Omental fat pad (tissue), 4 donors: ENCODE results near the gene LSP1. TPM values are rescaled to one million over a fixed set of nuclear protein-coding genes. Genes with fewer than 3 reads are reported as not detected.

Experiments used
- ATAC-seq: fragments of 150-250 bp; one replicate; pipeline ENCODE4 v1.9.1; 2016; ENCODE audit warnings: mild to moderate bottlenecking, moderate library complexity; ENCODE audit not compliant: low FRiP score
- DNase-seq: peaks from one replicate; pipeline ENCODE4 v3.0.0-alpha.2; 2019; ENCODE audit warnings: low spot score
- total RNA-seq, 4 donors: library from RNA; depleted of rRNA; stranded (reverse); fragments of >200 nt; gene quantifications; one replicate each; pipeline ENCODE4 v1.1.0, GENCODE V29; 2016
- TF ChIP-seq, protein P1 (sequence below), 3 donors: fragments of 450-650 bp; IDR thresholded peaks; one replicate each; pipeline ENCODE4 v1.5.1; 2016 to 2017; ENCODE audit warnings: antibody characterized with exemption in 3 of 3, mild to moderate bottlenecking in 3 of 3, moderate library complexity in 2 of 3

The LSP1 gene
- total RNA-seq, 4 donors from 2014 or later, result 12.1 to 71.2 (median 49.8) TPM

DNA sequence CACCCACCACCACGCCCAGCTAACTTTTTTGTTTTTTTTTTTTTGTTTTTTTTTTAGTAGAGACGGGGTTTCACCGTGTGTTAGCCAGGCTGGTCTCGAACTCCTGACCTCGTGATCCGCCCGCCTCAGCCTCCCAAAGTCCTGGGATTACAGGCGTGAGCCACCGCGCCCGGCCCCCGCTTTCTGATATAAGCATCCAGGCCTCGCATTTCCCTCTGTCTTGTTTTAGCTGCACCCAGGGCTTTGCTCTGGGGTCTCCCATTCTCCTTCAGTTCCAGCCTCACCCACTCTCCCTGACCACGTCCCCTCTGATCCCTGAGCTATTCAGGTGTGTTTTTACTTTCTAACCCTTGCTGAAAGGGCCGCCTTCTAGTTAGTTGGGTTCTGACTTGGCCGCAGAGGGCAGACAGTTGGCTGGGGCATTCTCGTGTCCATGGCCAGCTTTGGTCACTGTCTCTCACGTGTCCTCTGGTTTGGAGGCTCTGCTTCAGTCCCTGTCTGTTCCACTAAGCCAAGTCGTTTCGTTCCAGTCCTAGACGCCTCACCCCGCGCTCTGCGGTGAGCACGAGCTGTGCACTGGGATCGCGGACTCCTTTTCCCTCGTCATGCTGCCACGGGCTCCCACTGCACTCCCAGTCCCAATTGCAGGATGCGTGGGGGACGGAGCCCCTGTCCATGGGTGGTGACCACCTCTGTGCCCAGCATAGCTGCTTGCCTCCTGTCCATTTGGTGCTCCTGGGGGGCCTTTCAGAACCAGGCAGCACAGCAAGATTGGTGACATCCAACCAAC, 60.6 kb downstream of the LSP1 start:
- no peak for DNase-seq
- TF ChIP-seq, protein P1, sequence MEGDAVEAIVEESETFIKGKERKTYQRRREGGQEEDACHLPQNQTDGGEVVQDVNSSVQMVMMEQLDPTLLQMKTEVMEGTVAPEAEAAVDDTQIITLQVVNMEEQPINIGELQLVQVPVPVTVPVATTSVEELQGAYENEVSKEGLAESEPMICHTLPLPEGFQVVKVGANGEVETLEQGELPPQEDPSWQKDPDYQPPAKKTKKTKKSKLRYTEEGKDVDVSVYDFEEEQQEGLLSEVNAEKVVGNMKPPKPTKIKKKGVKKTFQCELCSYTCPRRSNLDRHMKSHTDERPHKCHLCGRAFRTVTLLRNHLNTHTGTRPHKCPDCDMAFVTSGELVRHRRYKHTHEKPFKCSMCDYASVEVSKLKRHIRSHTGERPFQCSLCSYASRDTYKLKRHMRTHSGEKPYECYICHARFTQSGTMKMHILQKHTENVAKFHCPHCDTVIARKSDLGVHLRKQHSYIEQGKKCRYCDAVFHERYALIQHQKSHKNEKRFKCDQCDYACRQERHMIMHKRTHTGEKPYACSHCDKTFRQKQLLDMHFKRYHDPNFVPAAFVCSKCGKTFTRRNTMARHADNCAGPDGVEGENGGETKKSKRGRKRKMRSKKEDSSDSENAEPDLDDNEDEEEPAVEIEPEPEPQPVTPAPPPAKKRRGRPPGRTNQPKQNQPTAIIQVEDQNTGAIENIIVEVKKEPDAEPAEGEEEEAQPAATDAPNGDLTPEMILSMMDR (IDR thresholded peaks at IDR 0.05), result no peak
- ATAC-seq, result no peak

GRCh38 chr11:1915795-1916131, 62.9 kb downstream of the LSP1 start:
- TF ChIP-seq, protein P1 (IDR thresholded peaks at IDR 0.05), result no peak
- DNase-seq (no peak), ATAC-seq (no peak)

- DNase-seq, result no peak
- ATAC-seq, result no peak
- TF ChIP-seq, protein P1 (IDR thresholded peaks at IDR 0.05), result no peak
Observed at GRCh38 chr11:1916132-1916985, 63.5 kb downstream of the LSP1 start.

- TF ChIP-seq, protein P1 (IDR thresholded peaks at IDR 0.05), result no peak
- ATAC-seq (no peak), DNase-seq (no peak)
Observed at GRCh38 chr11:1916986-1917522, 64.2 kb downstream of the LSP1 start.

DNA sequence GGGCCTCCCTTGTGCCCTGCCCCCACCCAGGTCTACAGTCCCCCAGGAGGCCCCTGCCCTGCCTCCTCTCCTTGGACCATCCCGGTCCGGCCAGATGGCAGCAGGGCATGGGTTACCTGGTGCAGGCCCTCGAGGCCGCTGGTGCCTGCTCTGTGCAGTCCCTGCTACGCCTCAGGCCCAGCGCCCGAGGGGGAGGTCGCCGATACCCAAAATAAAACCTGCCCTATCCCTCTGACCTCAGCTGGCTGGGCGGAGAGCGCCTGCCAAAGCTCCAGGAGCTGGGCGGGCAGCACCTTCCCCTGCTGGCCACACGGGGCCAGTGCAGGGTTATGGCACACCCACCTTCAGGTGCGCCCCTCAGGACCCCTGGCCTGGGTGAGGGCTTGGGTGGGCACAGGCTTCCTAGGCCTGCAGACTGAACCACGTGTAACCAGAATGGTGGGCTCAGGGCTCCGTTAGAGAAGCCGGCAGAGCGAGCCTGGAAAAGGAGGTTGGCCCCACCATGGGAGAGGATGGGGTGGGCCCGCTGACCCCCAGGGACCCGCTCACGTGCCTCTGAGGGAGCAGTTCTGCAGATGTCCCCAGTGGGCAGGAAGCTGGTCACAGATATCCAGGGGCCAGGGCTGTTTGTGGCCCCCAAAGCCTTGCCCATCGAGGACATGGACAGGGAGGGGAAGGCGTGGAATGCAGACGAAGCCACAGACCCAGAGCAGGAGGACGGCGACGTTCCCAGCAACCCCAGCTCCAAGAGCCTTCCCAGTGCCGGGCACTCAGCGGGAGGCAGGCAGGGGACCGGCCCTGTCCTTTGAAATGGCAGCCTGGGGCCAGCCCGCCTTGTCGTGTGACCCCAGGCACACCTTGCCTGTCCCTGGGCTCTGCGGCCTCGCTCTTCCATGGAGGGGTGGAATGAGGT, 64.9 kb downstream of the LSP1 start:
- TF ChIP-seq, protein P1 (IDR thresholded peaks at IDR 0.05), result no peak
- DNase-seq (no peak), ATAC-seq (peak; percentile 35)
